ENCODE data around the gene IFITM2. TPM values are rescaled to one million over a fixed set of nuclear protein-coding genes. Genes with fewer than 3 reads are reported as not detected.

The IFITM2 gene
- total RNA-seq, 1 experiment from 2014 or later, result 421 TPM

DNA sequence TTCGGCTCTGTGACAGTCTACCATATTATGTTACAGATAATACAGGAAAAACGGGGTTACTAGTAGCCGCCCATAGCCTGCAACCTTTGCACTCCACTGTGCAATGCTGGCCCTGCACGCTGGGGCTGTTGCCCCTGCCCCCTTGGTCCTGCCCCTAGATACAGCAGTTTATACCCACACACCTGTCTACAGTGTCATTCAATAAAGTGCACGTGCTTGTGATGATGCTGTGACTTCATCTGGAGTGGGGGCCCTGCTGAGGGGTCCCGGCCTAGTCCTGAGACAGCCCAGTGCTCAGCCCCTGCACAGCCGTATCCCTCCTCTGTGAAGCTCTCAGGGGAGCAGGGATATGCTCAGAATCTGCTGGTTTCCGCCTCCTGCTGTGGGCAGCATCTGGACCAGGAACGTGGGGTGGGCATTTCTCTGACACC lies 7.5 kb downstream of the IFITM2 start:
- peaks cover 2% of the 10 kb centered on the region for H3K79me1 ChIP-seq (ENCODE audit: insufficient read depth, low read depth, low read length, poor library complexity, severe bottlenecking)
- H3K4me3 Mint-ChIP-seq, result peak overlapping the region; percentile 92 to 97
- no peak overlapping the region for H3K56ac ChIP-seq (ENCODE audit: insufficient read length, low read depth, low read length)
- H2BK15ac ChIP-seq (ENCODE audit: low read depth, low read length), result no peak overlapping the region
- no peak overlapping the region for H3K14ac ChIP-seq (ENCODE audit: insufficient read depth, low read length)
- H2AK5ac ChIP-seq (ENCODE audit: insufficient read length, low read length), result no peak overlapping the region
- no peaks in the 10 kb centered on the region for H4K20me1 ChIP-seq (ENCODE audit: control insufficient read depth, insufficient read depth, insufficient read length)
- H3K23ac ChIP-seq (ENCODE audit: insufficient read length, low read depth, low read length), result no peak overlapping the region
- H3K4me2 ChIP-seq (ENCODE audit: insufficient read depth, insufficient read length, low read length), result peak overlapping the region; percentile 85
- no peak overlapping the region for H2BK20ac ChIP-seq (ENCODE audit: low read depth, low read length, poor library complexity, severe bottlenecking)
- TF ChIP-seq, protein P1, sequence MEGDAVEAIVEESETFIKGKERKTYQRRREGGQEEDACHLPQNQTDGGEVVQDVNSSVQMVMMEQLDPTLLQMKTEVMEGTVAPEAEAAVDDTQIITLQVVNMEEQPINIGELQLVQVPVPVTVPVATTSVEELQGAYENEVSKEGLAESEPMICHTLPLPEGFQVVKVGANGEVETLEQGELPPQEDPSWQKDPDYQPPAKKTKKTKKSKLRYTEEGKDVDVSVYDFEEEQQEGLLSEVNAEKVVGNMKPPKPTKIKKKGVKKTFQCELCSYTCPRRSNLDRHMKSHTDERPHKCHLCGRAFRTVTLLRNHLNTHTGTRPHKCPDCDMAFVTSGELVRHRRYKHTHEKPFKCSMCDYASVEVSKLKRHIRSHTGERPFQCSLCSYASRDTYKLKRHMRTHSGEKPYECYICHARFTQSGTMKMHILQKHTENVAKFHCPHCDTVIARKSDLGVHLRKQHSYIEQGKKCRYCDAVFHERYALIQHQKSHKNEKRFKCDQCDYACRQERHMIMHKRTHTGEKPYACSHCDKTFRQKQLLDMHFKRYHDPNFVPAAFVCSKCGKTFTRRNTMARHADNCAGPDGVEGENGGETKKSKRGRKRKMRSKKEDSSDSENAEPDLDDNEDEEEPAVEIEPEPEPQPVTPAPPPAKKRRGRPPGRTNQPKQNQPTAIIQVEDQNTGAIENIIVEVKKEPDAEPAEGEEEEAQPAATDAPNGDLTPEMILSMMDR (conservative IDR thresholded peaks at IDR 0.05), result no peak
- no peak overlapping the region for H3K4ac ChIP-seq (ENCODE audit: low read depth, low read length)
- H3K79me2 ChIP-seq (ENCODE audit: insufficient read depth, low read length), result peaks cover 6% of the 10 kb centered on the region; the same call in 1 of the 2 replicates
- H3K36me3 Mint-ChIP-seq (ENCODE audit: insufficient read depth in 1 of 3, low read depth in 3 of 3), result peaks cover 6 to 19% (median 6%) of the 10 kb centered on the region in 3 experiments; a peak in 6 of 7 replicates
- no peak overlapping the region; a peak in 1 of 7 replicates for H3K27ac Mint-ChIP-seq
- H2BK5ac ChIP-seq (ENCODE audit: insufficient read length, low read length), result no peak overlapping the region
- no CpG with 5 or more reads among the region's 9 CpGs for WGBS (ENCODE audit: extremely low coverage, insufficient read length, low lambda C conversion rate)
- no peaks in the 10 kb centered on the region for H3K27me3 ChIP-seq (ENCODE audit: insufficient read depth, low read length)
- no peaks in the 10 kb centered on the region for H3K27me3 Mint-ChIP-seq (ENCODE audit: low read depth)
- peaks cover 6% of the 10 kb centered on the region; the same call in 1 of the 2 replicates for H3K4me1 ChIP-seq (ENCODE audit: insufficient read depth, low read length)
- peaks cover 39 to 62% of the 10 kb centered on the region in 2 experiments for H3K4me1 Mint-ChIP-seq
- DNase-seq, result no peak
- H3K9ac ChIP-seq (ENCODE audit: extremely low read depth, insufficient read length, low read length), result no peak overlapping the region
- H4K8ac ChIP-seq (replicated peaks; ENCODE audit: insufficient read length, low read depth, low read length), result no peak overlapping the region
- no peak overlapping the region for H3K18ac ChIP-seq (ENCODE audit: insufficient read length, low read depth, low read length)
- no peaks in the 10 kb centered on the region for H3K9me3 ChIP-seq (ENCODE audit: control insufficient read depth, low read depth, low read length)
- H3K23me2 ChIP-seq (ENCODE audit: insufficient read length, low read depth, low read length, poor library complexity, severe bottlenecking), result peaks cover 29% of the 10 kb centered on the region
- no peak overlapping the region for H4K5ac ChIP-seq (ENCODE audit: insufficient read length, low read depth, low read length)
- H2BK120ac ChIP-seq (ENCODE audit: low read depth, low read length, poor library complexity, severe bottlenecking), result no peak overlapping the region
- no peaks in the 10 kb centered on the region; a peak in 1 of 5 replicates for H3K9me3 Mint-ChIP-seq
- H2AFZ ChIP-seq (ENCODE audit: low read length), result no peak overlapping the region
- H2BK12ac ChIP-seq (ENCODE audit: insufficient read length, low read depth, low read length), result no peak overlapping the region
- no peak overlapping the region for H3T11ph ChIP-seq (ENCODE audit: low read length)
- no peak overlapping the region for H3K27ac ChIP-seq (ENCODE audit: insufficient read length, low read depth, low read length)
- no peak overlapping the region for H4K91ac ChIP-seq (ENCODE audit: insufficient read length, low read depth, low read length)
